Stimulated activated CD8-positive, alpha-beta memory T cell treated with anti-CD3 and anti-CD28 coated beads, Interleukin-4, amount 100 ng/mL, for 24 hours (primary cell): ENCODE data around the gene RBMS1.

Source experiments
- DNase-seq: peaks from one replicate; pipeline ENCODE4 v3.0.0-alpha.2; 2020; ENCODE audit warnings: low read depth

RBMS1 gene

DNA sequence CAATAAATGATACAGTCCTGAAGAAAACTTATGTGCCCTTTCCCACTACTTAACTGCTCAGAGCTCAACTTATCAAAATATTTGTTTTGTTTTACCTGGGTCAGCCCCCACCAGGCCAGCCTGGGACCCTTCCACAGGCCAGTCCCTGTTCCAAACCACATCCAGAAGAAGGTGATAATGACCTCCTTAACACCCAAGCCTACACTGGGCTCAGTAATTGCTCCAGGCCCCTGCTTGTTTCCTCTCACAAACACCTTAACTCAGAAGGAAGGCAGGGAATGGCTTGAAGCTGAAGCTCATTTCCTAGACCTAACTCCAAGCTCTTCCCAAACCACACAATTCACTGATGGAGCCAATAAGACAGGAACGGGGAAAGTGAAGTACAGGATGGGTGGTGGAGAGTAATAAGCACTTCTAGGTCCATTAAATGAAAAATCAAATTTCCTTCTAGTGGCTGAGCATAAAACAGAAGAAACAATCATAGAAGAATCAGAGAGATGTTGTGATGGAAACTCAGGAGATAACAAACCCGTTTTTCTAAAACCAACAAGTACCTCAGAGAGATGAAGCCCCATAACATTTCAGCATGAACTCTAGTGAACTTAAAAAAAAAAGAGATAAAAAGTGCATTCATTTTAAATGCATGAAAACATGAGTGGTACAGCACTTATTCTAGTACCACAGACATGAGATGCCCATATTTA is 160.1 kb downstream of the RBMS1 start:
- no peak for DNase-seq

GRCh38 chr2:160332318-160332717 is 161.3 kb downstream of the RBMS1 start:
- no peak for DNase-seq

DNA sequence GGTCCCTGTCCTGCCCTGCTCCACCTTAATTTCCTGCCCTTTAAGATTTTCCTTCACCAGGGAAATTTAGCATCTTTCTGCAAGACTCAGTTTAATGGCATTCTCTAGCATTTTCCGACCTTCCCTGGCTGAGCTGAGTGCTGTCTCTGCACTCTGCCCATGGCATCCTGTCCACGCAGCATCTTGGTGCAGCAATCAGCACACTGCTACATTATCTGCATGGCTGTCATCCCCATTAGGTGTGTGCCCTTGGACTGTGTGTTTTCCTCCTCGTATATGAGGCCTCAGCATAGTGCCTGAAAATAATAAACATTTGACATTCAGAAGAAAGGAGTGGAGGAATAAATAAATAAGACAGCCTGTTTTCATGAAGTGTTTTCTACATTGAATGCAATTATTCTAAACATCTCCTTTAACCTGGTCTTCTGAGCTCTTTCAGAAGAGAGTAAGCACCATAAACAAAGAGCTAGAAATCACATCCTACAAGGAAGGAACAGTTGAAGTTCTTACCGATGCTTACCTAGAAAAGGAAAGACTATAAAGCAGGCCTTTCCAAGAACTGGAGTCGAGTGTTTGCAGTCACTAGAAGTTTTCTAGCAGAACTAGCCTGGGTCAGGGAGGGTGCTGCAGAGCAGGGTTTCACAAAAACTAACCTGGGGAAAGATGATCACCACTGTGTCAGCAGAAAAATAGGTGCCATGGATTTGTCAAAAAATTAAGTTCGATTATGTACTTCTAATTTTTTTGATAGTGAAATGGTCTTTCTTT is 162.2 kb downstream of the RBMS1 start:
- DNase-seq: no peak

DNA sequence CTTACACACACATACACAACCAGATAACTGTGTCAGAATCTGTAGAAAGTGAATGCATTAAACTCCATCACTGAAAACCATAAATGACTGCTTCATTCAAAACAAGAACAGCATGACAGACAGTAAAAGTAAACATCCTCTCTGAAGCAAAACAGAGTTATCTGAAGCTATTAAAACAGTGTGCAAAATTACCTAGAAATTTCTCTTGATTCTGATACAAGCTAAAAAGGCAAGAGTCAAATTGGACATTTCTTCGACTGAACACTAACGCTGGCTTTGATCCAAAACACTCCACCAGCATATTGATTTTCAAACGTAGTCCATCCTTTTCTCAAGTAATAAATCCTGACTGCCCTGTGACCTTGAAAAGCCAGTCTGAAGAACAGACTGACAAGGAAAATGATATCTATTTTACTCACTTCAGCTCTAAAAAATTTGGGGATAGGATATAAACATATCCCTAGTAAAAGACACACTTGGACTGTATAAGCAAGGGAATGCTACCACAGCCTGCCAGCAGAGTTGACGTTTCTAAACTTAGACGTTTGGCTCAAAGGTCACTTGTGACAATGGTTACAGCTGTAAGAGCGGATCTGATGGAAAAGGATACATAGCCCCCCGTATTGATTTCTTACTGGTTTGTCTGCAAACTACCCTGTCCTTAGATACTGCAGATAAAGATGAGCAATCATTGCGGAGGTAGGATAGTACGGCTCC is 164.6 kb downstream of the RBMS1 start:
- no peak for DNase-seq

GRCh38 chr2:160326786-160327185 is 166.8 kb downstream of the RBMS1 start:
- no peak for DNase-seq

DNA sequence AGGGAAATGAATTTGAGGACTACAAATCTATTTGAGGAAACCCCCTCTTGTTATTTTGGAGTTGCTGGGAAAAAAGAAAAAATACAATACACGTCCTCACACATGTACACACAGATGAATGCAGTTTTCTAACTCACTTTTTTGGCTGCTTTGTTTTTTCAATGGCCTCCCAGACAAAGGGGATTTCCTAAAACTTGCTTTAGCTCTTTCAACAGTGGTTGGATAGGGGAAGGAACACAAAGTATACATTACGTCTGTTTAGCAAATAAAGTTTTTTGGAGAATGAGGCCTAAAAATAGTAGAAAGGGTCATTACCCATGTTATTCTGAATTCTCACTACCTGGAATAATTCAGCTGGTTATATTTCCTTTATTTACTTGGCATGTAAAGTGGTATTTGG is 168.2 kb downstream of the RBMS1 start:
- DNase-seq: no peak

GRCh38 chr2:160324917-160325316 is 168.7 kb downstream of the RBMS1 start:
- DNase-seq: no peak

DNA sequence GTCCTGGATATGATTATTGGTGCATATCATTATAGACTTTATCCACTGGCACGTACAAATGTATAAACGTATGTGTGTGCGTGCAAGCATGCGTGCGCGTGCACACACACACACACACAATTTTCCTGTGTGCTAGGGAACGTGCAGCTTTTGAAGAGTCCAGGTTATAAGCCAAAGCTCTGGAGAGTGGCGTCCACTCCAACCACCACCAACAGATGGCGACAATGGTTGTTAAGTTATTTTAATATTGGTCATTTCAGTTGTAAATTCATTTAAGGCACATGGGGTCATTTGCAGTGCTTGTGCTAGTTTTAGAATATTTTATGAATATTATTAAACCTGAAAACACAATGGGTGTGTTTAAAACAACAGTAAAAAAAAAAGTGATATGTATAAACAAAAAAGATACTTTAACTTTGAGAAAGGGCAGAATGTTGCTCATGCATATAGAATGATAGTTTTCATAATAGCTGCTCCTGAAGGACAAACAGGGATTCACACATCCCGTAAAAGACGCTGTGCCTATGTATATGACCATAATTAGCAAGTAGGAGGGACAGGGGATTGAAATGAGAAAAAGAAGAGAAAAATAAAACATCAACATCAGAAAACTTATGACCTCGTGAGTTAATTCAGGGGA is 169.3 kb downstream of the RBMS1 start:
- DNase-seq: no peak

GRCh38 chr2:160322320-160322719 is 171.3 kb downstream of the RBMS1 start:
- no peak for DNase-seq

- no peak for DNase-seq
Measured at GRCh38 chr2:160321006-160321405, 172.6 kb downstream of the RBMS1 start.

DNA sequence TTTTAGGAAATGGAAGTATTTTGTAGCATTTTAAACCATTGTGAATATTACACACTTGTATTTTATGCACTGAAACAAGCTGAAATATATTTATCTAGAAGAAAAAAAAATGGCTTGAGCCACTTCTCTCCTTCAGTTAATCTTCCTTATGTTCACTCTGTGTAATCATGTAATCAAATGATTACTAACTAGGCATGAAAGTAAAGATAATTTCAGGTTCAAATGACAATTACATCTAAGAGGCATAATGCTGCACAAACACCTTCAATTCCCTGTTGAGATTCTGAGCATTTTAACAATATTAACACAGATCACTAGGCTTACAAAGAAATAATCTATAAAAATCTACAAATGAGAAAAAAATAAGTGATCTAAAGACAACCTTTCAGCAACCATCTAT is 173.9 kb downstream of the RBMS1 start:
- no peak for DNase-seq

DNA sequence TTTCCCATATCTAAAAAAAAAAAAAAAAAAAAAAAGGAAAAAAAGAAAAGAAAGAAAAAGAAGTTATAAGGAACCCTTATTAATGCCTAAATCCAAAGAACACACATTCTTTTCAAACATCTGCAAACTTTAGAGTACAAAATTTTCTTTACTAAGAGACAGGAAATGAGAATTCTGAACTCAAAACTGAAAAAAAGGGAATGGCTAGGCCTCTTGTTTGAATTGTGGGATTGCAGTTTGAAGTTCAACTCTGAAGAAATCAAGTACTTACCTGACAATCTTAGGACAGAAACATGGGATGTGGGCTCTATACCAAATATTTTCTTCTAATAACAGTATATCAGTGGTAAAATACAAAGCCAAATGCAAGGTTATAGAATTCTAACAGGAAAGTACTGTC is 175.4 kb downstream of the RBMS1 start:
- no peak for DNase-seq

DNA sequence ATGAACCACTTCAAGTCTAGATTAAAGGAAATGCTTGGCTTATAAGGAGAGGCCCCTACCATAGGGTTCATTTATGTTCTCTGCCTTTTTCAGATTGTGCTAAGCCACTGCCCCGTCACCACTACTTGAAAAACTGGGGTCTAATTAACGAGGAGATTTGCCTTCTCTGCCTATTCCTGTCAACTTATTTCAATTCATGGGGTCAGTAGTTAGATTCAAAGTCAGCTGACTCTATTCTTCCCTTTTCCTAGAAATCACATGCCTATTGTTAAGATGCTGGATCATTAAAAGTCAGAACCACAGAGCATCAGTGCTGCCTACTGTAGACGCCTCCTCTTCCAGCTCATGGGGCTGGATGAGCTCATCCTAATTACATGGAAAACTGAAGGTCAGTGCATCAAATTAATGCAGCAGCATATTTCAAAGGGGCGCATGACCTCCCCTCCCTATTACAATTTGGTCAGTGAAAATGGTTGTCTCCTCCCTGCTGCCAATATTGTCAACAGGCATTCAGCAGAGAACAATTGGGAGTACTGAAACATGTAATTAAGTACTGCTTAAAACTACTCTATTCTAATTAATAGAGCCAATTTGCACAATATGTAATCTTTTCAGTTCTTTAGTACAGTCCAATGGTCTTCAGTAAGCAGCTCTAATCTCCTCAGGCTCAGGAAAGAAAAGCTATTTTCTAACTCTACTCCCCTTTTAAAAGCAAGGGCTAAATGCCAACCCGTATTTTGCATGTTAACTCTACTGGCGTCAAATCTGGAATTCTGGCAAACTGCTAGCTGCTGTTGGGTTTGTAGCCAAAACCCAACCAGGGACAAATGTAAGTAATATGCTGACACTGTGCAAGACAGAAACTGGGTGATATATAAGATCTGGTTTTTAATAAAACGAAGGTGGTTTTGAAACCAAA is 176.2 kb downstream of the RBMS1 start:
- DNase-seq: no peak

GRCh38 chr2:160315337-160315736 is 178.3 kb downstream of the RBMS1 start:
- no peak for DNase-seq

DNA sequence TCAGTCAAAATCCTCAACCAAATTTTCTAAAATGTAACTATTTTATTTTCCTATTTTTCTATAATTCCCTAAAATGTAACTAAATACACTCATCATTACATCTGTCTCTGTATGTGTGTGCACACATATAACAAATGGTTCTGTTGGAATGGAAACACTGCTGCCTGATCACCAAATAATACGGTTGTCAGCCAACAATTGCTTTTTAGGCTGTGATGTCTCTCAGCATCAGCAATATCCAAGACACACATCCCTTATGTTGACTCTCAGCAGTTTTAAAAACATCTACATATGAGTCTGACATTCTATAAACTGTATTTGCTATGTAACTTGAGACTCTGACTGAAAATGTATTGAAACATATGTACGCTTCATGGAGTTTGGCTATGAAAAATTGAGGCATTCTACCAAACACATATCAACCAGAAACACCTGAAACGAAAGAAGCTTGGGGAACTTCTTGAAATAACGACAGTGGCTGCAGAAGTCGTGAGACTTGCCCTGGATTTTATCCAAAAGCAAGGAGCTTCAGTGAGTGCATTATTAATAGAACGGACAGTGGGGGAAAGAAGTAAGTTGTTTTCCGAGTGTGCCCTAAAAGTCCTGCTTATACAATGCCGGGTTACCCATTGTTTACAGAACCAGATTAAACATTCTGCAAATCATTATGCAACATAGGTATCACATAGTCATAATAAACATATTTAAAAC is 183.3 kb downstream of the RBMS1 start:
- no peak for DNase-seq

DNA sequence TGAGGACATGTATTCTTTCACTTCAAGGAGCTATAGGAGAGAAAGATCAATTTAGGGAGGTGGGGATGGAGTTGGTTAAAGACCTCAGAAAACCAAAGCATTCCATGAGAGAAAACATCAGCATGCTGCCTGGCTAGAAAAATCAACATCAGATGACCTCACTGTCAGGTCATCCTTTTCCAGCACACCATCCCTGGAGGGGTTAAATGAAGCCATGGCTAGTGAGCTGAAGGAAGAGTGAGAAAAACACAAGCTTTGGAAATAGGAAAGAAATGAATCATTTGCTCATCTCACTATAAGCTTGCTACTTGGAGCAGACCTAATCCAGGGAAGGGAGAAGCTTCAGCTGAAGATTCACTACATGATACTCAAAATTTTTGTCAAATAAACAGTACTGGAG is 184.0 kb downstream of the RBMS1 start:
- DNase-seq: no peak

GRCh38 chr2:160308915-160309314 is 184.7 kb downstream of the RBMS1 start:
- DNase-seq: no peak

- no peak for DNase-seq
Measured at GRCh38 chr2:160308476-160308875, 185.1 kb downstream of the RBMS1 start.

DNA sequence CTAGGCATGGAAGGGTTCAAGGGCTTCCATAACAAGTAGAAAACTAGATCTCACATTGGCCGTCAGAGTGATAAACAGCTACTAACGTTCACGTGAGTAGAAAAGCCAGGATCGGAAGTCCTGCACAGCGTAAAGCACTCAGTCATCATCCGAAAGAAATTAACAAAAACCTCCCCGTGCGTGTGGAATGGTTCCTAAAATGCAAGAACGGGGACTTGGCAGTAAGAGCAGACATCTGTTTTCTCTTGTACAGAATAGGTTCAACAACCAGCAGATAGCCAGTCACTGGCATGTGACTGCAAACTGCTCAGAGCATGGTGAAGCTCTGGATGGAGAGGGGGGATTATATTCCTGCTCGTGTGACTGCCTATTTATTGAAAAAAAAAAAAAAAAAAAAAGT is 186.6 kb downstream of the RBMS1 start:
- no peak for DNase-seq

GRCh38 chr2:160305081-160305750 is 188.4 kb downstream of the RBMS1 start:
- DNase-seq: no peak
